GM10266 (cell line): ENCODE data around the gene TMUB2.

Experiments used
- DNase-seq: peaks from one replicate; pipeline ENCODE4 v3.0.0; 2012; ENCODE audit errors: extremely low spot score
- TF ChIP-seq, protein P1 (sequence below): IDR thresholded peaks from 2 replicates; pipeline ENCODE4 v1.5.1; 2012; ENCODE audit warnings: mild to moderate bottlenecking, low read depth; ENCODE audit not compliant: control insufficient read depth, insufficient read depth; ENCODE audit errors: missing control alignments

Gene TMUB2

DNA sequence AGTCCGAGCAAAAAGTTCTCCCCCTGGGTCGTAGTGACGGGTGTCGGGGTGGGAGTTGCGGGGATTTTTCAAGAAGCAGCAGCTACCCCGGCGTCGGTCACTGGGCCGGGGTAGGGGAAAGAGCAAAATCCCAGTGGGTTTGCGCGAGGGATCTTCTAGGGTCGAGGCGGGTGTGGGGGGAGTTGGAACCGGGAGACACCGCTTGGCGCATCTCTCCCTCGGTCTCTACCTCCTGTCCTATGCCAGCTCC, 35.0 kb downstream of the TMUB2 start:
- no peak for DNase-seq
- TF ChIP-seq, protein P1, sequence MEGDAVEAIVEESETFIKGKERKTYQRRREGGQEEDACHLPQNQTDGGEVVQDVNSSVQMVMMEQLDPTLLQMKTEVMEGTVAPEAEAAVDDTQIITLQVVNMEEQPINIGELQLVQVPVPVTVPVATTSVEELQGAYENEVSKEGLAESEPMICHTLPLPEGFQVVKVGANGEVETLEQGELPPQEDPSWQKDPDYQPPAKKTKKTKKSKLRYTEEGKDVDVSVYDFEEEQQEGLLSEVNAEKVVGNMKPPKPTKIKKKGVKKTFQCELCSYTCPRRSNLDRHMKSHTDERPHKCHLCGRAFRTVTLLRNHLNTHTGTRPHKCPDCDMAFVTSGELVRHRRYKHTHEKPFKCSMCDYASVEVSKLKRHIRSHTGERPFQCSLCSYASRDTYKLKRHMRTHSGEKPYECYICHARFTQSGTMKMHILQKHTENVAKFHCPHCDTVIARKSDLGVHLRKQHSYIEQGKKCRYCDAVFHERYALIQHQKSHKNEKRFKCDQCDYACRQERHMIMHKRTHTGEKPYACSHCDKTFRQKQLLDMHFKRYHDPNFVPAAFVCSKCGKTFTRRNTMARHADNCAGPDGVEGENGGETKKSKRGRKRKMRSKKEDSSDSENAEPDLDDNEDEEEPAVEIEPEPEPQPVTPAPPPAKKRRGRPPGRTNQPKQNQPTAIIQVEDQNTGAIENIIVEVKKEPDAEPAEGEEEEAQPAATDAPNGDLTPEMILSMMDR: no peak

DNA sequence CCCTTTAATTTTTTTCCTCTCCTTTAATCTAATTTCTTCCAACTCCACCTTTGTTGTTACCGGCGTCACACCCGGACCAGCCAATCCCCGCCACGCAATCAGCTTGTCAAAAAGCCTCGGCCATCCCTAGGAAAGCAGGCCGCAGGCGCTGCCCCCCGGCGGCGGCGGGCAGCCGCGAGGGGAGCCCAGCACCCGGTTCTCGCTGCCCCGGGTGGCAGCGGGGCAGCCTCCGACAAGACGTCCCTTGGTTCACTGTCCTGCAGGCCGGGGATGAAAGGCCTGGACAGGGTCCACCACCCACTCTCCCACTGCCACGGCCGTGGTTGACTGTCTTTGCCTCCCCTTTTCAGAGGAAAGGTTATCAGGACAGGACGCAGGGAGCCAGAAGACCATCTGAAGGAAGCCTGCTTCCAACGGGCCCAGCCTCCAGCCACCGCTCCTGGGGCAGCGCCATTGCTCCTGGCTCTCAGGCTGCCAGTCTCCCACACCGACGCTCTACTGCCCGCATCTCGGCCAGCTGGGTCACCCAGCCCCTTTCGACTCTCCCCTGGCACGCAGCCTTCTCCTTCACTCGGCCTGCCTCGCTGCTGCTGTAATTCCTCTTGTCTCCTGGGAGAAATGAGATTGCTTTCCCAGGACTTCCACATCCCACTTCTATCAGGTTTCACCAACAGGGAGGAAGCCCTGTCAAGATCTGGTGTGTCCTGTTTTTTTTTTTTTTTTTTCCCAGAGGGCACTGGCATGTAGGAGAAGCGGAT, 35.5 kb downstream of the TMUB2 start:
- TF ChIP-seq, protein P1: peak; percentile 45
- DNase-seq: peak; percentile 82

DNA sequence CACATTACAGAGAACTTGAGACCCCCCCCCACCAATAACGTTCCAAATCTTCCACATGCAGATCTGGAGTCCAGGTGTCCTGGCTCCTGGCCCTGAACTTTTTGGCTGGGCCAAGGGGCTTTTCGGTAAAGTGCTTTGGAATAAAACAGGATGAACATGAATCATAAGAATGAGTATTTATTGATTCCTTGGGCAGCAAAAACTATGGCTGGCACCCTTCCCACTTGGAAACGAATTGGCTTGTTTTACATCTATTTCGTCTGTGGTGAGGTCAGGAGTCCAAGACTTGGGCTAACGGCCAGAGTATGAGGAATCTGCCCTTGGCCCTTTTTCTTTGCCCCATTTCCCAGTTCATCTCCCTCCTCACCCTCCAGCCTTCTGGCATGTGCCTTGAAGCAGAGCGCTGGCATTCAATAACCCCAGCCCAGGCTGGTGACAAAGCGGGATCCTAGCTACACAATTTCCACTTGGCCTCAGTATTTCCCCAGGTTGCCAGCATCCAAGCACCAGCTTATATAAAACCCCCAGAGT, 36.8 kb downstream of the TMUB2 start:
- DNase-seq: no peak
- TF ChIP-seq, protein P1: no peak

DNA sequence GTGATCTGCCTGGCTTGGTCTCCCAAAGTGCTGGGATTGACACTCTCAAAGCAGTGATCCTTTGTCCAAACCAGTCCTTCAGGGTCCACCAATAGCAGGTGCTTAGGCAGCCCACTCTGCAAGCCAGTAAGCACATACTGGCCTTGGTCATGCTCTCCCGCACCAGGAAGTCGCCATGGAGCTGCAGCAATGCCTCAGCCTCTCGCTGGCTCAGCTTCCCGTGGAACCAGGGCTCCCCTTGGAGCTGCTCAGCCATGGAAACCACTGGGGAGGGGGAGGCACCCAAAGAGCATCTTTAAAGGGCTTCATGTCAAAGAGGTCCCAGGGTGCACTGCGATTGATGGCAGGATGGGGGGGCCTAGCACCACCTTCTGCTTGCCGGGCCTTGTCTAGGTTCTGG, 42.3 kb downstream of the TMUB2 start:
- TF ChIP-seq, protein P1: no peak

DNA sequence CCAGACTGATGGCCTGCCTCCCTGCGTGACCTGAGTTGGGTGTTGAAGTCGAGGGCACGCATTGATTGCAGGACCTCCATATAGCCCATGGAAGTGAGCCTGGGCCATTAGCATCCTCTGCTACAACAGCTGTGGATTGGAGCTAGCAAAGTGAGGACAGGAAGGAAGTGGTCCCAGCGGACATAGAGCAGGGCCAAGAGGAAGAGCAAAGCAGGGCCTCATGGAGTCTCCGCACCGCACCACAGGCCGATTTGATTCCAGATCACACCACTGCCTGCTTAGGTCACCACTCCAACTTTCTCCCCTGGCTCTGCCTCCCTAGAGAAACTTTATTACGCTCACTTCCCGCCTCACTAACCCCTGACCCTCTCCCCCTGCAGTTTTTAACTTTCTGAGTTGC, 43.4 kb downstream of the TMUB2 start:
- TF ChIP-seq, protein P1: no peak
- no peak for DNase-seq

More for the DNA sequence above, 42.3 kb downstream of the TMUB2 start:
- no peak for DNase-seq

DNA sequence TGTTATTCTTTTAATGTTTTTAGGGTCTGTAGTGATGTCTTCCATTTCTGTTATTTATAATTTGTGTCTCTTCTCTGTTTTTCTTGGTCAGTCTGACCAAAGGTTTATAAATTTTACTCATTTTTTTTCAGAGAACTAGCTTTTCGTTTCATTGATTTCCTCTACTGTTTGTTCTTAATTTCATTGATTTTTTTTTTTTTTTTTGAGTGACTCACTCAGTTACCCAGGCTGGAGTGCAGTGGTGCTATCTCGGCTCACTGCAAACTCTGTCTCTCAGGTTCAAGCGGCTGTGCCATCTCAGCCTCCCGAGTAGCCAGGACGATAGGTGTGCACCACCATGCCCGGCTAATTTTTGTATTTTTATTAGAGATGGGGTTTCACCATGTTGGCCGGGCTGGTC, 45.3 kb downstream of the TMUB2 start:
- TF ChIP-seq, protein P1: no peak

DNA sequence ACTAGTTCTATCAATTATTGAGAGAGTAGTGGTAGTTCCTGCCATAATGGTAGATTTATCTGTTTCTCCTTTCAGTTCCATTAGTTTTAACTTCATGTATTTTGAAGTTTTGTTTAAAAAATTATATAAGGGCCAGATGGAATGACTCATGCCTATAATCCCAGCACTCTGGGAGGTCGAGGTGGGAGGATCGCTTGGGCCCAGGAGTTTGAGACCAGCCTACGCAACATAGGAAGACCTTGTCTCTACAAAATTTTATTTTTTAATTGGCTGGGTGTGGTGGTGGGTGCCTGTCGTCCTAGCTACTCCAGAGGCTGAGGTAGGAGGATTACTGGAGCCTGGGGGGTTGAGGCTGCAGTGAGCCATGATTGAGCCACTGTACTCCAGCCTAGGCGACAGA, 46.8 kb downstream of the TMUB2 start:
- TF ChIP-seq, protein P1: no peak
- no peak for DNase-seq

More for the DNA sequence above, 45.3 kb downstream of the TMUB2 start:
- no peak for DNase-seq
